IMR-90 (cell line): ENCODE measurements around the gene EXOC6B. TPM values are rescaled to one million over a fixed set of nuclear protein-coding genes. Genes with fewer than 3 reads are reported as not detected.

ENCODE experiments used
- ATAC-seq: fragments of 200-7000 bp; cut with Tn5 transposase; 2 replicates; pipeline ENCODE4 v1.9.1; 2020; ENCODE audit warnings: low read depth, mild to moderate bottlenecking, moderate library complexity
- BruUV-seq: library from RNA; stranded (reverse); fragments of 400-500 nt; replicated peaks from 2 replicates; lab custom pipeline; 2021; lab: Mats Ljungman, UMichigan
- CTCF ChIA-PET: fragments of 300-600 bp; formaldehyde crosslinking; extraction: SDS; loops from one replicate; lab custom pipeline; 2021; ENCODE audit warnings: antibody characterized with exemption; lab: Yijun Ruan, JAX
- POLR2A ChIA-PET: fragments of 300-600 bp; sonication (Branson Sonifier 250); formaldehyde crosslinking; loops from one replicate; lab custom pipeline; 2022; ENCODE audit warnings: antibody characterized with exemption; ENCODE audit not compliant: unreplicated experiment; lab: Charles Lee
- DNase-seq: peaks from one replicate; pipeline ENCODE4 v3.0.0; 2013
- H2AFZ ChIP-seq: replicated peaks from 2 replicates; pipeline ENCODE3; 2013; ENCODE audit warnings: low read length, mild to moderate bottlenecking; ENCODE audit not compliant: poor library complexity
- H2AK5ac ChIP-seq: 2 replicates; pipeline ENCODE4 v1.6.1; 2013; ENCODE audit warnings: low read depth, low read length, inconsistent platforms
- H2AK9ac ChIP-seq: replicated peaks from 2 replicates; pipeline ENCODE3; 2013; ENCODE audit warnings: mild to moderate bottlenecking, low read depth, low read length, moderate library complexity; ENCODE audit not compliant: poor library complexity
- H2BK120ac ChIP-seq: 2 replicates; pipeline ENCODE4 v1.6.1; 2013; ENCODE audit warnings: low read depth, low read length, inconsistent platforms
- H2BK15ac ChIP-seq: 3 replicates; pipeline ENCODE4 v1.6.1; 2013; ENCODE audit warnings: low read depth, low read length, inconsistent platforms
- H2BK20ac ChIP-seq: 2 replicates; pipeline ENCODE4 v1.6.1; 2013; ENCODE audit warnings: low read depth, mild to moderate bottlenecking, inconsistent platforms, low read length, moderate library complexity
- H2BK5ac ChIP-seq: 2 replicates; pipeline ENCODE4 v1.6.1; 2013; ENCODE audit warnings: mild to moderate bottlenecking, low read depth, low read length, inconsistent platforms; ENCODE audit not compliant: poor library complexity, severe bottlenecking
- H3K14ac ChIP-seq: replicated peaks from 2 replicates; pipeline ENCODE4 v1.6.1; 2013; ENCODE audit warnings: low read depth, low read length, inconsistent platforms
- H3K18ac ChIP-seq: 2 replicates; pipeline ENCODE4 v1.6.1; 2013; ENCODE audit warnings: low read depth, low read length, control low read depth
- H3K23ac ChIP-seq: 2 replicates; pipeline ENCODE4 v1.6.1; 2013; ENCODE audit warnings: low read depth, low read length, inconsistent platforms
- H3K27ac ChIP-seq: 2 replicates; pipeline ENCODE4 v1.5.1; 2013; ENCODE audit warnings: mild to moderate bottlenecking, control low read depth, low read length; ENCODE audit not compliant: insufficient read depth
- H3K27me3 ChIP-seq: 2 replicates; pipeline ENCODE4 v1.6.1; 2013; ENCODE audit warnings: low read length; ENCODE audit not compliant: control insufficient read depth, insufficient read depth
- H3K36me3 ChIP-seq: 2 replicates; pipeline ENCODE4 v1.6.1; 2013; ENCODE audit warnings: low read length, mixed read lengths; ENCODE audit not compliant: control insufficient read depth, insufficient read depth
- H3K4ac ChIP-seq: 2 replicates; pipeline ENCODE4 v1.6.1; 2013; ENCODE audit warnings: low read depth, low read length, inconsistent platforms
- H3K4me1 ChIP-seq: 2 replicates; pipeline ENCODE4 v1.6.1; 2013; ENCODE audit warnings: low read length, mixed read lengths; ENCODE audit not compliant: control insufficient read depth, insufficient read depth
- H3K4me2 ChIP-seq: 2 replicates; pipeline ENCODE4 v1.6.1; 2013; ENCODE audit warnings: low read depth, mild to moderate bottlenecking, control low read depth, low read length, moderate library complexity
- H3K4me3 ChIP-seq: 2 replicates; pipeline ENCODE4 v1.5.1; 2013; ENCODE audit warnings: low read depth, mild to moderate bottlenecking, control low read depth, low read length, moderate library complexity; ENCODE audit not compliant: insufficient read depth
- H3K56ac ChIP-seq: 2 replicates; pipeline ENCODE4 v1.6.1; 2013; ENCODE audit warnings: low read length, inconsistent platforms; ENCODE audit not compliant: insufficient read depth; ENCODE audit errors: extremely low read depth
- H3K79me1 ChIP-seq, 2 experiments: 2 replicates each; pipeline ENCODE4 v1.6.1; 2013; ENCODE audit warnings: low read length in 2 of 2, inconsistent platforms in 1 of 2, low read depth in 1 of 2
- H3K9ac ChIP-seq: 2 replicates; pipeline ENCODE4 v1.6.1; 2013; ENCODE audit warnings: low read depth, low read length, control low read depth
- H3K9me1 ChIP-seq: 2 replicates; pipeline ENCODE4 v1.6.1; 2013; ENCODE audit warnings: low read length, inconsistent platforms; ENCODE audit not compliant: insufficient read depth
- H3K9me3 ChIP-seq: 2 replicates; pipeline ENCODE4 v1.6.1; 2013; ENCODE audit warnings: low read length; ENCODE audit not compliant: control insufficient read depth, insufficient read depth
- H4K20me1 ChIP-seq: 2 replicates; pipeline ENCODE4 v1.6.1; 2013; ENCODE audit warnings: low read length, inconsistent platforms; ENCODE audit not compliant: insufficient read depth
- H4K5ac ChIP-seq: 2 replicates; pipeline ENCODE4 v1.6.1; 2013; ENCODE audit warnings: mild to moderate bottlenecking, low read depth, low read length, control low read depth
- H4K8ac ChIP-seq, 2 experiments: 2 replicates each; pipeline ENCODE4 v1.6.1; 2013; ENCODE audit warnings: low read depth in 2 of 2, low read length in 2 of 2, control low read depth in 1 of 2, inconsistent platforms in 1 of 2
- H4K91ac ChIP-seq: 2 replicates; pipeline ENCODE4 v1.6.1; 2013; ENCODE audit warnings: low read depth, low read length, inconsistent platforms; ENCODE audit not compliant: insufficient read depth
- BHLHE40 ChIP-seq: fragments of 150-350 bp; IDR thresholded peaks from 2 replicates; pipeline ENCODE4 v1.6.1; 2016; ENCODE audit warnings: mild to moderate bottlenecking, low read depth, low read length
- CHD1 ChIP-seq: IDR thresholded peaks from 2 replicates; pipeline ENCODE4 v1.6.1; 2012; ENCODE audit warnings: low read depth, low read length, improper control_type of control experiment
- MAFK ChIP-seq: IDR thresholded peaks from 2 replicates; pipeline ENCODE4 v1.6.1; 2012; ENCODE audit warnings: low read depth, low read length, improper control_type of control experiment
- USF2 ChIP-seq: fragments of 150-350 bp; IDR thresholded peaks from 2 replicates; pipeline ENCODE4 v1.6.1; 2017; ENCODE audit warnings: mild to moderate bottlenecking, antibody characterized with exemption, low read length, low read depth
- WGBS, 2 experiments: methylation state at CpG; one replicate each; pipeline versions ENCODE4 v1.1.5 to v1.1.7; 2013; ENCODE audit warnings: missing lambda C conversion rate in 2 of 2; ENCODE audit not compliant: insufficient read length in 1 of 2; ENCODE audit errors: extremely low coverage in 2 of 2; 5-methylcytosine and 5-hydroxymethylcytosine counted together
- dilution Hi-C: fragments of 300-500 bp; cut with HindIII; formaldehyde crosslinking; loops from one replicate; pipeline ENCODE4 v1.14.3; 2018; ENCODE audit warnings: low sequenced_read_pairs; ENCODE audit not compliant: unreplicated experiment
- in situ Hi-C: fragments of 300-500 bp; cut with MboI; formaldehyde crosslinking; loops from 3 replicates; pipeline ENCODE4 v1.14.3; 2019; ENCODE audit warnings: low sequenced_read_pairs, inconsistent platforms, mixed read lengths
- intact Hi-C: fragments of 100-400 bp; cut with micrococcal nuclease; formaldehyde crosslinking; loops from 2 replicates; pipeline ENCODE4 v1.10.0; 2022
- polyA plus RNA-seq, 3 experiments: library from polyadenylated mRNA; depleted of rRNA; stranded (reverse); fragments of >200 nt; gene quantifications; 2 replicates each; pipeline ENCODE4 v1.2.3, GENCODE V29; 2012; ENCODE audit warnings: low replicate concordance in 1 of 3
- total RNA-seq: library from RNA; depleted of rRNA; stranded (reverse); fragments of >200 nt; gene quantifications from 2 replicates; pipeline ENCODE4 v1.2.3, GENCODE V29; 2012

EXOC6B gene
- total and polyA plus RNA-seq, 2 of the 4 experiments (the other 2 are of a cell fraction), result 10.2 to 29.4 TPM

GRCh38 chr2:72255540-72255939 lies 570.3 kb downstream of the EXOC6B start:
- ATAC-seq (no peak), DNase-seq (no peak)
- no peaks in the 10 kb centered on the region for H3K9me1 ChIP-seq
- WGBS, 2 experiments, result no CpG with 5 or more reads among the region's 1 CpG
- H2AFZ ChIP-seq, result no peak overlapping the region
- no peak overlapping the region for H3K4me2 ChIP-seq
- no peaks in the 10 kb centered on the region for H3K27me3 ChIP-seq
- no TSS peak for BruUV-seq
- H3K36me3 ChIP-seq, result no peaks in the 10 kb centered on the region
- TF ChIP-seq BHLHE40 (no peak), MAFK (no peak), USF2 (no peak), CHD1 (no peak)
- H3K14ac ChIP-seq, result no peak overlapping the region
- no peaks in the 10 kb centered on the region for H4K20me1 ChIP-seq
- no peak overlapping the region for H4K5ac ChIP-seq
- dilution Hi-C loops (no loop called here), in situ Hi-C loops (no loop called here), intact Hi-C loops (no loop called here)
- H4K91ac ChIP-seq, result no peak overlapping the region
- no peak overlapping the region for H3K4ac ChIP-seq
- H3K4me3 ChIP-seq, result no peak overlapping the region
- H3K79me1 ChIP-seq, result peaks cover 0 to 3% of the 10 kb centered on the region in 2 experiments; a peak in 1 of 4 replicates
- no peak overlapping the region for H2BK20ac ChIP-seq
- CTCF ChIA-PET, result no interaction called here
- H3K27ac ChIP-seq, result no peak overlapping the region
- H2BK15ac ChIP-seq, result no peak overlapping the region
- H3K56ac ChIP-seq, result no peak overlapping the region
- H2BK120ac ChIP-seq, result no peak overlapping the region
- H3K18ac ChIP-seq, result no peak overlapping the region
- no peak overlapping the region for H3K23ac ChIP-seq
- no peak overlapping the region for H3K9ac ChIP-seq
- no peak overlapping the region for H2AK9ac ChIP-seq
- no peak overlapping the region for H2BK5ac ChIP-seq
- H3K9me3 ChIP-seq, result no peaks in the 10 kb centered on the region
- H3K4me1 ChIP-seq, result no peaks in the 10 kb centered on the region
- no peak overlapping the region for H4K8ac ChIP-seq
- no peak overlapping the region for H2AK5ac ChIP-seq
- POLR2A ChIA-PET, result no interaction called here
